ENCODE results near the gene TMEM121. TPM values are rescaled to one million over a fixed set of nuclear protein-coding genes. Genes with fewer than 3 reads are reported as not detected.

Gene TMEM121
- total RNA-seq, 2 donors from 2014 or later: 11.1 to 15.7 TPM

DNA sequence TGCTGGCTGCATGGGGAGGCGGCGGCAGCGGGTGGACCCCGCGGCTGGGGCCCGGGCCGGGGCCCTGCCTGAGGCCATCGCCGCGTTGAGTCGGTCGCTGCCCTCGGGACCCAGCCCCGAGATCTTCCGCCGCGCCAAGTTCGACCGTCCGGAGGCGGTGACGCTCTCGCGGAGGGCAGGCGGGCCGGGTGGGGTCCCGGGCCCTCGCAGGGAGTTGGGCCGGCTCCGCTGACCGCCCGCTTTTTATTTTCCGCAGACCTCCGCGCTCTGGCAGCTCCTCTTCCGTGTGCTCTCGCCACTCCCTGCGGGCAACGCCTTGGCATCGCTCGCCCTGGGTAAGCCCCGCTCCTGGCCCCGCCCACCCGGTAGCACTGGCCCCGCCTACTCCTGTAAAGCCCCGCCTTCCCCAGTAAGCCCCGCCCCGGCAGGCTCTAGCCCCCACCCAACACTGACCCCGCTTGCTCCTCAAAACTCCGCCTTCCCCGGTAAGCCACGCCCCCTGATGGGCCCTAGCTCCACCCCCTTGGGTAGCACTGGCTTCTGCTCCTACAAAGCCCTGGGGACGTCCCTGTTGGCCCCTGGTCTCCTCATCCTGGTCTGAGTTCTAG, 34.9 kb upstream of the TMEM121 start:
- H3K27me3 ChIP-seq (replicated peaks; ENCODE audit: insufficient read depth): peaks cover 4% of the 10 kb centered on the region
- intact Hi-C loops (cut with DNase I): loop anchor here (2.0 to 5.0 kb wide), 3 partner anchors 37 to 121 kb away; no protein-coding TSS in a partner anchor
- peaks cover 4% of the 10 kb centered on the region for H3K4me1 ChIP-seq (replicated peaks)
- peak overlapping the region; percentile 60 to 67 for H3K4me3 ChIP-seq
- no peak for TF ChIP-seq POLR2AphosphoS5 (IDR thresholded peaks at IDR 0.05)
- H3K27ac ChIP-seq: peak overlapping the region; percentile 87 to 95
- no peaks in the 10 kb centered on the region for H3K9me3 ChIP-seq
- no peaks in the 10 kb centered on the region for H3K36me3 ChIP-seq
- no peak for DNase-seq (ENCODE audit: low spot score)
- 2% methylated on average over 53 of the region's 53 CpGs for WGBS

DNA sequence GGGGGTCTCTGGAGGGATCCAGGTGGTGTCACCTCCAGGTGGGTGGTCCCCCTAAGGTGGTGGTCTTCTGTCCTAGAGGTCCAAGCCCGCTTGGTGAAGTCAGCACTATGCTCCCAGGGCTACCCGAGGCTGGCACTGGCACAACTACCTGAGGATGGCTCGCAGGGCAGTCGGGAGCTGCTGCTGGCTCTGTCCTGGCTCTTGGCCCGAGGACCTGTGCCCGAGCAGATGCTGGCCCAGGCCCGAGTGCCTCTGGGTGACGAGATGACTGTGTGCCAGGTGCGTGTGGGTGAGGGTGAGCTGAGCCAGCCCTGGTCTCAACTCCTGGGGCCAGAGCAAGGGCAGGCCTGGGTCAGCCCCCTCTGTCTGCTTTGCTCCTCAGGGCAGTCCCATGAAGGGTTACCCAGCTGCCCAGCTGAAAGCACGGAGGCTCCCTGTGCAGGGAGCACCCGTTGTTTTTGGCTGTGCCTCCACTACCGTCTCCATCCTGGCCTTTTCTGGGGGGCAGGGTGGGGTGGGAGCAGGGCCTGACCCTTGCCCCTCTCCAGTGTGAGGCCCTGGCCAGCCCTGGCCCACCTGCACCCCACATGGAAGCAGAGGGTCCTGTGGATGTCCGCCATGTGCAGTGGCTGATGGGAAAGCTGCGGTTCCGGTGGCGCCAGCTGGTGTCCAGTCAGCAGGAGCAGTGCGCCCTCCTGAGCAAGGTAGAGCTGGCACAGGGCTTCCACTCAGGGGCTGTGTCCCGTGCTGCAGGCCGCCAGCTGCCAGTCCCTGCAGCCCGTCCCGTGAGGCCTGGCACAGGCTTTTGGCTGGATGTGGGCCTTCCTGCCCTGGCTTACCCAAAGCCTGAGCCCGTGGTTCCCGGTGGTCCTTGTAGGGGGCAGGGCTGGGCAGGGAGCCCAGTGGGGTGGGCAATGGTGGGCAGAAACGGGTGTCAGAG, 34.1 kb upstream of the TMEM121 start:
- H3K4me3 ChIP-seq: no peak overlapping the region
- intact Hi-C loops (cut with DNase I): loop anchor here (5.0 kb wide), 1 partner anchor 45 kb away; no protein-coding TSS in a partner anchor
- H3K36me3 ChIP-seq: no peaks in the 10 kb centered on the region
- no peak overlapping the region for H3K27ac ChIP-seq
- peaks cover 4% of the 10 kb centered on the region for H3K27me3 ChIP-seq (replicated peaks; ENCODE audit: insufficient read depth)
- no peak for DNase-seq (ENCODE audit: low spot score)
- no peaks in the 10 kb centered on the region for H3K9me3 ChIP-seq
- H3K4me1 ChIP-seq (replicated peaks): peaks cover 4% of the 10 kb centered on the region
- WGBS: 70% methylated on average over 23 of the region's 24 CpGs
- TF ChIP-seq, protein P1, sequence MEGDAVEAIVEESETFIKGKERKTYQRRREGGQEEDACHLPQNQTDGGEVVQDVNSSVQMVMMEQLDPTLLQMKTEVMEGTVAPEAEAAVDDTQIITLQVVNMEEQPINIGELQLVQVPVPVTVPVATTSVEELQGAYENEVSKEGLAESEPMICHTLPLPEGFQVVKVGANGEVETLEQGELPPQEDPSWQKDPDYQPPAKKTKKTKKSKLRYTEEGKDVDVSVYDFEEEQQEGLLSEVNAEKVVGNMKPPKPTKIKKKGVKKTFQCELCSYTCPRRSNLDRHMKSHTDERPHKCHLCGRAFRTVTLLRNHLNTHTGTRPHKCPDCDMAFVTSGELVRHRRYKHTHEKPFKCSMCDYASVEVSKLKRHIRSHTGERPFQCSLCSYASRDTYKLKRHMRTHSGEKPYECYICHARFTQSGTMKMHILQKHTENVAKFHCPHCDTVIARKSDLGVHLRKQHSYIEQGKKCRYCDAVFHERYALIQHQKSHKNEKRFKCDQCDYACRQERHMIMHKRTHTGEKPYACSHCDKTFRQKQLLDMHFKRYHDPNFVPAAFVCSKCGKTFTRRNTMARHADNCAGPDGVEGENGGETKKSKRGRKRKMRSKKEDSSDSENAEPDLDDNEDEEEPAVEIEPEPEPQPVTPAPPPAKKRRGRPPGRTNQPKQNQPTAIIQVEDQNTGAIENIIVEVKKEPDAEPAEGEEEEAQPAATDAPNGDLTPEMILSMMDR (IDR thresholded peaks at IDR 0.05): no peak
- TF ChIP-seq POLR2A (IDR thresholded peaks at IDR 0.05) (no peak), POLR2AphosphoS5 (IDR thresholded peaks at IDR 0.05) (no peak)

DNA sequence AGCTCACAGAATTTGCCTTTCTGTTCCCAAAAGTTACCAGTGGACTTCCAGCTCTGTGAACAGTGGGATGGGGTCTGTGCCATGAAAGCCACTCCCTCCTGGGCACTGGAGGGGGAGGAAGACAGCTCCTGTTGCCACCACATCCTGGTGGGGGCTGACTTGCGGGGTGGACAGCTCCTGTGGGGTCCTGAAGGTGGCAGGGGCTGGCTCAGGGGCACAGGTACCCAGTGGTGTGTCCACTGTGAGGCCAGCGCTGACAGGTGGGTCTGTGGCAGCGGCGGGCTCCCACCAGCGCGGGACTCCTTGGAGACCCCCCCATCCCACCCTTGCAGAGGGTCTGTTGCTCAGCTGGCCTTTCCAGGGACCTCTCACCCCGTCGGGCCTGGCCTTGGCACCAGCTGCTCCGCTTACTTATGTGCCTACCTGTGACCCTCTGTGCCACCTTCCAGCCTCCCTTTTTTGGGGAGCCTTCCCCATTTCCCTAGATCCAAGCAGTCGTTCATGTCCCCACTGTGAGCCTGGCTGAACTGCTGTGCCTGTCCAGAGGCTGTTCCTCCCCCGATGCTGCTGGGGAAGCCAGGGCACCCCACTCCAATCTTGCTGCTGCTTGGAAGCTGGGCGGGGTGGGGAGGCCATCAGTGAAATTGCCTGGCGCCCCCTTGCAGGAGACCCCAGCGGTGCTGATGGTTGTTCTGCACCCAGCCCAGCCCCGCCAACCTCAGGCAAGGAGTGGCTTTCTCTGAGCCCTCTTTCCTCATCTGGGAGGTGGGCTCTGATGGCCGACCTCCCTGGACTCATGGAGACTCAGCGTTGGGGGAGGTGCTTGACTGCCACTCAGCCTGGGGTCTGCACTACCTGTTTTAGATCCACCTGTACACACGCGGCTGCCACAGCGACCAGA, 33.2 kb upstream of the TMEM121 start:
- WGBS: 89% methylated on average over 20 of the region's 20 CpGs
- DNase-seq (ENCODE audit: low spot score): no peak

GRCh38 chr14:105493921-105494605, 32.3 kb upstream of the TMEM121 start:
- intact Hi-C loops (cut with DNase I): loop anchor here (5.0 kb wide), 1 partner anchor 47 kb away; no protein-coding TSS in a partner anchor
- no peak for DNase-seq (ENCODE audit: low spot score)
- Histone ChIP-seq H3K27me3 (replicated peaks; ENCODE audit: insufficient read depth) (no peaks in the 10 kb centered on the region), H3K36me3 (no peaks in the 10 kb centered on the region), H3K4me1 (replicated peaks) (peaks cover 4% of the 10 kb centered on the region), H3K4me3 (no peak overlapping the region), H3K9me3 (no peaks in the 10 kb centered on the region), H3K27ac (no peak overlapping the region)
- TF ChIP-seq, protein P1 (IDR thresholded peaks at IDR 0.05): no peak
- TF ChIP-seq POLR2A (IDR thresholded peaks at IDR 0.05): no peak
- TF ChIP-seq POLR2AphosphoS5 (IDR thresholded peaks at IDR 0.05): no peak
- WGBS: 94% methylated on average over 11 of the region's 16 CpGs

More for the DNA sequence above, 33.2 kb upstream of the TMEM121 start:
- Histone ChIP-seq H3K27me3 (replicated peaks; ENCODE audit: insufficient read depth) (no peaks in the 10 kb centered on the region), H3K36me3 (no peaks in the 10 kb centered on the region), H3K9me3 (no peaks in the 10 kb centered on the region), H3K4me1 (replicated peaks) (peaks cover 4% of the 10 kb centered on the region), H3K27ac (no peak overlapping the region), H3K4me3 (no peak overlapping the region)
- intact Hi-C loops (cut with DNase I): loop anchor here (5.0 kb wide), 1 partner anchor 46 kb away; no protein-coding TSS in a partner anchor
- TF ChIP-seq POLR2AphosphoS5 (IDR thresholded peaks at IDR 0.05) (no peak), POLR2A (IDR thresholded peaks at IDR 0.05) (no peak)
- TF ChIP-seq, protein P1 (IDR thresholded peaks at IDR 0.05): no peak

Measured in prostate gland (tissue), 2 donors.